Measurements from ENCODE around the gene AKAP12.

AKAP12 gene
- total RNA-seq, result 0.24 to 0.49 reads per million in 2 donors

GRCh38 chr6:151239603-151240035, at the start of gene AKAP12:
AKAP12 (plus strand) TSS chr6:151239967; CDS start chr6:151240563, 596 bp downstream.
- no peak for DNase-seq

GRCh38 chr6:151191527-151191926, 48.2 kb upstream of the AKAP12 start:
- no peak for DNase-seq

- DNase-seq, result no peak
Observed at GRCh38 chr6:151196555-151196954, 43.2 kb upstream of the AKAP12 start.

- DNase-seq, result no peak
Observed at GRCh38 chr6:151197556-151197955, 42.2 kb upstream of the AKAP12 start.

- DNase-seq, result no peak
Observed at GRCh38 chr6:151199991-151200390, 39.8 kb upstream of the AKAP12 start.

GRCh38 chr6:151205721-151206600, 33.8 kb upstream of the AKAP12 start:
- no peak for DNase-seq

- no peak for DNase-seq
Observed at GRCh38 chr6:151207674-151208073, 32.1 kb upstream of the AKAP12 start.

- no peak for DNase-seq
Observed at GRCh38 chr6:151209071-151209831, 30.5 kb upstream of the AKAP12 start.

GRCh38 chr6:151211075-151211474, 28.7 kb upstream of the AKAP12 start:
- no peak for DNase-seq

- DNase-seq, result no peak
Observed at GRCh38 chr6:151213352-151213751, 26.4 kb upstream of the AKAP12 start.

GRCh38 chr6:151215999-151216398, 23.8 kb upstream of the AKAP12 start:
- no peak for DNase-seq

GRCh38 chr6:151216804-151217203, 23.0 kb upstream of the AKAP12 start:
- DNase-seq, result no peak

GRCh38 chr6:151219192-151219591, 20.6 kb upstream of the AKAP12 start:
- no peak for DNase-seq

GRCh38 chr6:151224076-151224475, 15.7 kb upstream of the AKAP12 start:
- DNase-seq, result no peak

GRCh38 chr6:151225919-151226318, 13.8 kb upstream of the AKAP12 start:
- no peak for DNase-seq

GRCh38 chr6:151228788-151229400, 10.9 kb upstream of the AKAP12 start:
- DNase-seq, result no peak

- no peak for DNase-seq
Observed at GRCh38 chr6:151229401-151230276, 10.1 kb upstream of the AKAP12 start.

GRCh38 chr6:151230277-151230577, 9.5 kb upstream of the AKAP12 start:
- DNase-seq, result no peak

- no peak for DNase-seq
Observed at GRCh38 chr6:151232899-151233298, 6.9 kb upstream of the AKAP12 start.

GRCh38 chr6:151233731-151234130, 6.0 kb upstream of the AKAP12 start:
- no peak for DNase-seq

GRCh38 chr6:151236668-151237401, 2.9 kb upstream of the AKAP12 start:
- no peak for DNase-seq
